ENCODE measurements around the gene ZFP36L2. TPM values are rescaled to one million over a fixed set of nuclear protein-coding genes. Genes with fewer than 3 reads are reported as not detected.

Gene ZFP36L2
- polyA plus RNA-seq, 1 of the 3 experiments (the other 2 are of a cell fraction), result 18.4 TPM

GRCh38 chr2:43262951-43263350, 36.5 kb upstream of the ZFP36L2 start (continued):
- TF ChIP-seq IRF3 (IDR thresholded peaks at IDR 0.05; ENCODE audit: low read depth, low read length) (no peak), EZH2phosphoT487 (IDR thresholded peaks at IDR 0.05; ENCODE audit: borderline replicate concordance, low read depth) (no peak)

GRCh38 chr2:43262239-43262638, 35.8 kb upstream of the ZFP36L2 start:
- WGBS (ENCODE audit: low lambda C conversion rate), result 85% methylated on average over 1 of the region's 1 CpG
- H3K9ac ChIP-seq, result no peak overlapping the region
- H2AFZ ChIP-seq (ENCODE audit: low read depth), result no peak overlapping the region
- H4K20me1 ChIP-seq (ENCODE audit: insufficient read depth), result no peaks in the 10 kb centered on the region
- no peak overlapping the region for H3K4me3 ChIP-seq (ENCODE audit: low read depth in 2 of 2, low read length in 1 of 2)
- H3K27ac ChIP-seq (ENCODE audit: low read depth in 2 of 2, low read length in 1 of 2), result no peak overlapping the region; a peak in 1 of 4 replicates
- DNase-seq, result no peak
- H3K9me3 ChIP-seq, result no peaks in the 10 kb centered on the region
- no peaks in the 10 kb centered on the region for H3K9me2 ChIP-seq
- H3K4me1 ChIP-seq (ENCODE audit: control insufficient read depth in 1 of 2, insufficient read depth in 2 of 2, low read depth in 1 of 2, low read length in 1 of 2), result peaks cover 0 to 30% of the 10 kb centered on the region in 2 experiments; a peak in 2 of 4 replicates
- H3K79me2 ChIP-seq (ENCODE audit: insufficient read depth), result no peaks in the 10 kb centered on the region
- ChIA-PET POLR2A (no interaction called here), CTCF (interaction anchor here (2.4 kb wide), 1 partner anchor 11 kb away, joined by 8 read pairs; no protein-coding TSS in a partner anchor)
- H3K27me3 ChIP-seq (ENCODE audit: insufficient read depth), result no peaks in the 10 kb centered on the region
- H3K4me2 ChIP-seq, result no peak overlapping the region
- TF ChIP-seq PBX3 (IDR thresholded peaks at IDR 0.05) (0 out of 2 replicates have a peak, but pooled peaks have one; percentile 6), TAF1 (IDR thresholded peaks at IDR 0.05; ENCODE audit: borderline replicate concordance, low read depth, low read length) (no peak), MXI1 (IDR thresholded peaks at IDR 0.05; ENCODE audit: low read depth, low read length) (no peak)
- H3F3A ChIP-seq (replicated peaks; ENCODE audit: insufficient read depth), result no peaks in the 10 kb centered on the region
- H3K36me3 ChIP-seq (replicated peaks in 1 of 2; ENCODE audit: control insufficient read depth in 1 of 2, insufficient read depth in 2 of 2, low read length in 1 of 2), result no peaks in the 10 kb centered on the region

GRCh38 chr2:43259512-43259911, 33.1 kb upstream of the ZFP36L2 start:
- Histone ChIP-seq H3K9me2 (no peaks in the 10 kb centered on the region), H3K27ac (ENCODE audit: low read depth in 2 of 2, low read length in 1 of 2) (no peak overlapping the region), H3K9me3 (no peaks in the 10 kb centered on the region), H3K4me3 (ENCODE audit: low read depth in 2 of 2, low read length in 1 of 2) (no peak overlapping the region), H2AFZ (ENCODE audit: low read depth) (no peak overlapping the region), H3K4me1 (ENCODE audit: control insufficient read depth in 1 of 2, insufficient read depth in 2 of 2, low read depth in 1 of 2, low read length in 1 of 2) (peaks cover 0 to 15% of the 10 kb centered on the region in 2 experiments; a peak in 1 of 4 replicates), H3K9ac (no peak overlapping the region), H3K4me2 (no peak overlapping the region), H3F3A (replicated peaks; ENCODE audit: insufficient read depth) (no peaks in the 10 kb centered on the region), H4K20me1 (ENCODE audit: insufficient read depth) (no peaks in the 10 kb centered on the region), H3K27me3 (ENCODE audit: insufficient read depth) (no peaks in the 10 kb centered on the region), H3K36me3 (replicated peaks in 1 of 2; ENCODE audit: control insufficient read depth in 1 of 2, insufficient read depth in 2 of 2, low read length in 1 of 2) (peaks cover 0 to 3% of the 10 kb centered on the region in 2 experiments), H3K79me2 (ENCODE audit: insufficient read depth) (no peaks in the 10 kb centered on the region)
- TF ChIP-seq IRF3 (IDR thresholded peaks at IDR 0.05; ENCODE audit: low read depth, low read length) (no peak), POLR2AphosphoS5 (IDR thresholded peaks at IDR 0.05; ENCODE audit: low read depth, low read length) (no peak)
- whole genome bisulfite sequencing (ENCODE audit: low lambda C conversion rate), result 100% methylated on average over 1 of the region's 1 CpG
- CTCF ChIA-PET, result interaction anchor here (0.9 to 1.3 kb wide), 3 partner anchors 14 to 148 kb away, joined by 3 read pairs; no protein-coding TSS in a partner anchor
- no peak for DNase-seq
- POLR2A ChIA-PET, result no interaction called here
